HG02870 (cell line): ENCODE measurements around the gene CTBP1.
A peak's percentile ranks its signal among the peaks of the same experiment; 100 is the strongest.

Experiments used
- ATAC-seq: cut with Tn5 transposase; IDR thresholded peaks from one replicate; pipeline ENCODE4 v1.9.1; 2021; ENCODE audit warnings: mild to moderate bottlenecking, moderate library complexity; ENCODE audit not compliant: unreplicated experiment

Gene CTBP1

DNA sequence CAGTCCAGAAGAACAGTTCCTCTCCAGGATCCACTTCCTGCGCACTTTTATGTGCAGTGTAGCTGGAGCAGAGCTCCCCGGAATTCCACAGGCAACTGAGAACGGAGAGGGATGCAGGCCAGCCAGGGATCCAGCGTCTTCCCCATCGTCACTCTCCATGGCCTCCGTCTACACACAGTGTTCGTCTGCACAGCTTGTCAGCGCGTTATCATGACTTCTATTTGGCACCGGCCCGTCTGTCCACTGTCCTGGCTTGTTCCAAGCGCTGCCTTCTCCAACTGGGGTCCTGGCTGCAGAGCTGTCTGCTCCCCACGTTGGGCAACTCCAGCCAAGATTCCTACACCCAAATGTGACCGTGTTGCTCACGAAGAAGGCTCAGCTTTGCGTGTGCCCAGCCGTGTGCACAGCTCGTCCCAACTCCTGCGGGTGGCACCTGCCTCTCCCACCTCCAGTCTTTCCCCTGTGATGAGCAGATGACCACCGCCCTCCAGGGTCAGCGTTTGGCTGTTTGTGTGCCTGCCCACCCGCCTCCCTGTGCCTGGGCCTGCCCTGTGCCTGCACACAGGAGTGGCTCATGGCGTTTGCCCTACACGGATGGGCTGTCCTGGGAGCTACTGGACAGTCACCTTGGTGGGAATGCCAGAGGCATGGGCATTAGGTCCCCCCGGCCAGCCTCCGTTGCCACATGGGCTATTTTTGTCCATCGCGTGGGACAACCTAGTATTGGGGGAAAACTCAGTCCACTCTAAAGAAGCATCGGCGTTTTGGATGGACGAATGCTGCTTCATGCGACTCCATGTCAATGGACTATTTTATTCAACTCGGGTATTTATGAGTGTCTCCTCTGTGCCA is 2.2 kb upstream of the CTBP1 start:
- no peak for ATAC-seq

DNA sequence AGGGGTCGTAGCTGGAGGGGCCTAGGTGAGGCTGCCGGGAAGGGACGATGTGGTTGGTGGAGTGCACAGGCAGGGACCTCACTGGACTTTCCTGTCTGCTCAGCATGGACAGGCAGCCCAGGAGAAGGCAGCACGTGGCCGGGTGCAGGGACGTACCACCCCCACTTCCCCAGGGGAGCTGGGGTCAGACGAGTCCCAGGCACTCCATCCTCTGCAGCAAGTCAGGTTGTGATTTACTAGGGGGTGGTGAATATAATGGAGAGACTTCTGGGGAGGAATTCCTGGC is 1.5 kb upstream of the CTBP1 start:
- ATAC-seq, result no peak

DNA sequence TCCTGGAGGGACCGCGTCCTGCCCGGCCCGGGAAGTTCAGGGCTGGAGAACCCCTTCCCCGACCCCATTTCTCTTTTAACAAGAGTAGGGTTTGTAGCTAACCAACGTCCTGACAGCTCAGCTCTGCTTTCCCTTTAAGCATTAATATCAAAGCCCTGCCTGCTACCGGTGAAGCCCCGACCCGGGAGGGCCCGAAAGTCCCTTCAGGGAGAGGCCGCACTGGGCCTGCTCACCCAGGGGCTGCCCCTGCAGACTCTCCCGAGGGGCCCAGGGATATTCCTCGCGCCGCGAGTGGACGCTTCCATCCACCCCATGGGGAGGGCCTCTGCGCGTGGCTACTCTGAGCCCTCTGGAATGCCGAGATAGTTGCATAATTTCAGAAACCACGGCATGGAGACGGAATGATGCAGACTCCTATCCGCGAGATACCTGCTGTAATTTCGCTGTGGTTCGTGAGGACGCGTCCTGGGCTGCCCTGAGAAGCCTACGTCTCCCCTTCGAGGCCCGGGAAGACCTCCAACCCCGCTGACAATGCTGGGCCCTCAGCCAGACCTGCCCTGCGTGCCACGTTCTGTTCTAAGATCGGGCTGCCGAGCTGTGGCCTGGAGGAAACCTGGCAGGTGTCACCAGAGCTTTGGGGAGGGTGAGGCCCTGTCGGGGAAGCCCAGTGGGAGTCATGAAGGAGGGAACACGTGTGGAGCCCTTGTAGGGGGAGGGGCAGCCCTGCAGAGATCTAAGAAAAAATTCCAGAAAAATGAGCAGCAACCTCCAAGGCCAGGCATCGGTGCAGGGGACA is 999 bp upstream of the CTBP1 start:
- peak; percentile 11 for ATAC-seq

DNA sequence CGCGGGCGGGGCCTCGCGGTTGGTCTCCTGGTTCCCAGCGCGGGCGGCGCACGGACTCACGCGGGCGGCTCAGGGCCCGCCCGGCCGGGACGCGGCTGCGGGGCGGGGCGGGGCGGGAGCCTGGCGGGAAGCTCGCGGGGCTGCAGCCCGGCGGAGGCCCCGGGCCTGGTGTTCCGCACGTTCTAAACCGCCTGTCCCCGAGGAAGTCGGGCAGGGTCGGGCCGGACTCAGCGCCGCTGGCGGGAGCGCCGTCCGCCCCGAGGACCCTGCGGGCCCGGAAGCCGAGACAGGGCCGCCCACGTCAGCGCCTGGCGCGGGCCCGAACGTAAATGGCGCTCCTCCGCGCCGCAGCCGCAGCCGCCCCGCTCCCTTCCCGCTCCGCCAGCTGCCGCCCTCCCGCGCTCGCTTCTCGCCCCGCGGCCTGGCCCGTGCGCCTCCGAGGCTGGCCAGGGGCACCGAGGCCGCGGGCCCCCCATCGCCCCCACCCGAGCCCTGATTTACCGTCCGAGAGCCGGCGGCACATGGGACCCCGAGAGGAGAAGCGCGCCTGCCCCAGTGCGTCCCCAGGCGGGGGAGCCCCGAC is 309 bp upstream of the CTBP1 start:
- peak; percentile 48 for ATAC-seq

DNA sequence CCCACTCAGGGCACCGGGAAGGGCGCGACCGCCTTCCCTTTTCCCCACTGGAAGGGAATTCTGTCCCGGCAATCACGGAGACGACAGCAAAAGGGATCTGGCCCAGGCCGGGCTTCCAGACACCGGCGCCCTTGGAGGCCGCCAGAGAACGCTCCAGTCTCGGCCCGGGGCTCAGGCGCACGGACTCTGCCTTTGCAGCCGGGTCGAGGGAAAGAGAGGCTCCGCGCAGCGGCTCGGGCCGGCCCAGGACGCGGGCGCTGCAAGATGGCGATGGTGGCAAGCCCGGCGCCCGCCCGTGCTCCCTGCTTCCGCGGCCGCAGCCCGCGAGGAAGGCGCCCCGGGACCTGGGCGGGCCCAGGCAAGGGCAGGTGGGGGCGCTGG is 1.1 kb downstream of the CTBP1 start:
- ATAC-seq, result no peak

DNA sequence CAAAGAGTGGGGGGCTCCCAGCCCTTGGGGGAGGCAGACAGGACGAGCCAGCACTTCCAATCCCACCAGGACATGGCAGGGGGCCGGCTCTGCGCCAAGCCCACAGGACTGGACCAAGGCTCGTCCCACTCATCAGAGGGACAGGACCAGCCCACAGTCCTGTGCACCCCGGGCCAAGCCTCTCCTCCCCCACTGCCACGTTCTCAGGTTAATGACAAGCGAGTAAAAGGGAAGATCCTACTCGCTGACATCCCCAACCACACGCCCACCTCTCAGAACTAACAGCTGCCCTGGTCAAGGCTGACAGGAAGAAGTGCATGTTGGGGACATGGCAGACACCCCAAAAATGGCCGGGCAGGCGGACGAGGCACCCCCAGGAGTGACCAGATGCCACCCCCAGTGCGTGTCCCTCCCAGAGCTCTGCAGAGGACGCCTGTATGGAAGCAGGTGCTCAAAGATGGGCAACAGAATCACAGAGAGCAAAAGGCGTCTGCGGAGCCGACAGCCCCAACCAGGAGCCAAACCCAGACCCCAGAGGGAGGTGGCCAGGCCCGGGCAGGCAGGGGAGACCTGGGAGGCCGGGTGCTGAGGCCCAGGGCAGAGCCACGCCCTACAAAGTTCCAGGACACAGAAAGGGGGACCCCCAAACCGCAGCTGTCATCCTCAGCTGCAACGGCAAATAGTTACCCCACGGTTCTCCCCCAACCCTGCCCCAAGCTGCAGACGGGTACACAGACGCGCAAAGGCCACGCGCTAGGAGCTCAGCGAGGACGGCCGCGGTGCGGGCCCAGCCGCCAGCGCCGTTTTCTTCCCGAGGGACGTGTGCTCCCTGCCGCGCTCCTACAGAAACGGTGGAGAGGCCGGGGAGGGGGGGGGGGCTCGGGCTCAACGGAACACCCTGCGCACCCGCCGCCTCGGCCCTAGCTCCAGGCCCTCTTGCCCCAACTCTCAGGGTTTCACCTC is 1.7 kb downstream of the CTBP1 start:
- ATAC-seq, result no peak

DNA sequence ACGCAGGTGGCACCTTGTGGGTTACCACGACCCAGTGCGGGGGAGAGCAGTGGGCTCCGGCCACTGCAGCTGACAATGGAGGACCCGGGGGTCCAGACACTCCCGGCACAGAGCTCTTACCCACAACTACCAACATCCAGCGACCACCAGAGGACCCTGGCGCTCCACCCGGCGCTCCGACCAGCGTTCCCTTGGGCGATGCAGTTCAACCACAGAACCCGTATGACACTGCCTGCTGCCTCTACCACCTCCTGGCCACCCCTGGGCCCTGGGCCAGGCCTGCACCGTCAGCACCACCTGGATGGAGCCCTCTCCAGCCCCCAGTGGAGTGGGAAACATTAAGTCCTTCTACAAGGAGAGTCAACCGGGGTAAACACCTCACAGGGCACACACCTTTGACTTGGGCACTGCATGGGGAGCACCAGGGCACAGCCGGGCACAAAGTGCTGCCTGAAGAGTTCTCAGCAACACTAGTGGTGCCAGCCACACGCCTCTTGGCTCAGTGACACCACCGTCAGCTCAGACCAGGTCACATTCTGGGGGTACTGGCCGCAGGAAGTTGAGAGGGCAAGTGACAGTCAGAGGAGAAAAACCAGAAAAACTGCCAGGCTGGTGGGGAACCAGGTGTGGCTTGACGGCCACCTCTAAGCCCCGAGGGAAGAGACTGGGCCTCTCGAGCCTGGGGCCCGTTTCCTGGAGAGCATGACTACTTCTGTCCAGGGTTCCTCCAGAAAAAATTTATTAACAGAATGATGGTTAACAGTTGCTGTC is 2.6 kb downstream of the CTBP1 start:
- ATAC-seq, result no peak

DNA sequence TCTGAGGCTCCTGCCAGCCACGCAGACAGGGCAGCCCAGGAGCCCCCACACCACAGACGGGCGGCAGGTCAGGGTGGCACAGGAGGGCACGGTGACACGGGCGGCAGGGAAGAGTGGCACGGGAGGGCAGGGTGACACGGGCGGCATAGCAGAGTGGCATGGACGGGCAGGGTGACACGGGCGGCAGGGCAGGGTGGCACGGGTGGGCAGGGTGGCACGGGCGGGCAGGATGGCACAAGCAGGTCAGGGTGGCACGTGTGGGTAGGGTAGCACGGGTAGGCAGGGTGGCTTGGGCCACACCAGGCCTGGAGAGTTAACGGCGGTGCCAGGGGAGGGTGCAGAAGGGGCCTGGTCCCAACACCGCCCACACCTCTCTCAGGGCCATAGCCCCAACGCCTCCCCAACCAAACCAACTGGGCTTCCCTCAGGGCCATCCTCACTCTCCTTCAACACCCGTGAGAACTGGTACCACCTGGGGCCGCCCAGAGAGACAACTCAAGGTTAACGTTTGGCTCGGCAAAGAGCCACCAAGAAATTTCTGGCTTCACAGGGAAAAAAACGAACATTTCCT is 3.4 kb downstream of the CTBP1 start:
- no peak for ATAC-seq

DNA sequence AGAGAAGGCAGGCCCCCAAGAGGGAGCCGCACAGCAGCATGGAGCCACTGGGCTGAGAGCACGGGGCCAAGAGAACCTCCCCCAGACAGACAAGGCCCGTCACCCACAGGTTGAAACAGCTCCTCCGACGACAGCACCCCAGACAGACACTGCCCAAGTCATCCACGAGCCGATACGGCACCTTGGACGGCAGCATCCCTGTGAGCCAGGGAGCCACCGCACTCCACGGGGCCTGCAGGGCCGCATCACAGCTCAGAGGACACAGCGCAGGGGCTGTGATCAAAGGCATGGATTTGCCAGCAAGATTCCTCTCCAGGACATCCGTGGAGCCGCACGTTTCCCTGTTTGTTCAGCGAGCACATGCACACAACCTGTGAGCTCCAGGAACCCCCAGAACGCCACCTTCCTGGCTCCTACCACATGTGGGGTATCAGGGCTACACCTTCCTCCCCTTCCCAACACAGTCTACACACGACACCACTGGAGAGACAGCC is 3.9 kb downstream of the CTBP1 start:
- ATAC-seq, result no peak

DNA sequence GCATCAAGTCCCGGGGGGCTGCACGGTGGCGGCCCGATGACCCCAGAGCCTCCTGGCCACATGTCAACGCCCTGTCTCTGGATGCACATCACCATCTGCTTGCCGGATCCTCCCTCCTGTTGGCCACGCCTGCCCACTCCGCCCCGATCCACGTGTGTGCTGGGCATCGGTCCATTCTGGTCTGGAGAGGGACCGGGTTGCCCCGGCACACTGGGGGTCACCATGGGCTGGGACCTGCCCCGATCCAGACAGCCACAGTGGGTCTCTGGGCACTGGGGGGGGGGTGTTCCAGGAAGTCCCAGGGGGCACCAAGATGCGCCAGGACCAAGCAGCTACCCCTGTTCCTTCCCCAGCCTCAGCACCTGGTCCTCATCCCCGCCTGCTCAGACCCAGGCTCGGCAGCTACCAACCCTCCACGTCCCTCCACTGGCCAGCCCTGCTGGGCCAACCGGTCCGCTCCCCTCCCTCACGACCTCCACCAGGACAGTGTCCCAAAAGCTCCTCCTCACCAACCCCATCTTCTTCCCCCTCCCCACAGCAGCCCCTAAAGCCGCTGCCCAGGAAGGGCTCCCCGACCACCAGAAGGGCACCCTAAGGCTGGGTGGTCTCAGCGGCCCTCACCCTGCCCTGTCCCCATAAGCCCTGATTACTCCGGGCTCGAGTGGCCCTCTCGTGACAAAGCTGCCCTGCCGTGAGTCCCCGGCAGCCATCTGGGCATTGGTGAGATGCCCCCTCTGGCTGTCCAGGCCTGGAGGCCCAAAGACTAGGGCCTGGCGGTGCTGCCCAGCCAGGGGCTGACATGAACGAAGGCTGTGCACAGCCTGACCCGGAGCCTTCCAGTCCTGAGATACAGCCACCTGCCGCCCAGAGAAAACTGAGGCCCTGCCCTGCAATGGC is 4.6 kb downstream of the CTBP1 start:
- no peak for ATAC-seq

DNA sequence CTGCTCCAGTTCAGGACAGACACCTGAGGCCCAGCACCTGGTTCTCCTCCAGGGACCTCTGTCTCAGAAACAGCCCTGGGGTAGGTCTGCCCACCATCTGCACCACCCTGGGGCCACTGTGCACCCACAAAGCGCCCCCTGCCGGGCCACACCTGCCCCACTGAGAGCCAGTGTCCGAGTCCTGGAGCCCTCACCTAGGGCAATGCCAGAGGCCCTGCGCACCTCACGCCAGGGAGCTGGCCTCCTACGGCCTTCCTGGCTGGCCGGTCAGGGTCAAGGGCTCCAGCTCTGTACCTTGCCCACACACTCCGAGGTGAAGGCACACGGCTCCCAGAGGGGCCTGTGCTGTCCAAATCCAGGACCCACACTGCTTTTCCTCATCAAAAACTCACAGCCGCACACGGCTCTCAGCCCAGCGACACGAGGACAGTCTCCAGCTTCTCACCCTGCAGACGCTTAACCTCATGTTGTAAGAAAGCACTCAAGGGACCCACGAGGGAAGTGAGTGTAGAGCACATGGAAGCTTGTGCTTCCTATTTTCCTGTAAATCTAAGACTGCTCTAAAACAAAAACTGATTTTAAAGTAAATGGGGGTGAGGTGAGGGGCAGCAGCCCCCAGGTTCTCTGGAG is 5.4 kb downstream of the CTBP1 start:
- no peak for ATAC-seq

DNA sequence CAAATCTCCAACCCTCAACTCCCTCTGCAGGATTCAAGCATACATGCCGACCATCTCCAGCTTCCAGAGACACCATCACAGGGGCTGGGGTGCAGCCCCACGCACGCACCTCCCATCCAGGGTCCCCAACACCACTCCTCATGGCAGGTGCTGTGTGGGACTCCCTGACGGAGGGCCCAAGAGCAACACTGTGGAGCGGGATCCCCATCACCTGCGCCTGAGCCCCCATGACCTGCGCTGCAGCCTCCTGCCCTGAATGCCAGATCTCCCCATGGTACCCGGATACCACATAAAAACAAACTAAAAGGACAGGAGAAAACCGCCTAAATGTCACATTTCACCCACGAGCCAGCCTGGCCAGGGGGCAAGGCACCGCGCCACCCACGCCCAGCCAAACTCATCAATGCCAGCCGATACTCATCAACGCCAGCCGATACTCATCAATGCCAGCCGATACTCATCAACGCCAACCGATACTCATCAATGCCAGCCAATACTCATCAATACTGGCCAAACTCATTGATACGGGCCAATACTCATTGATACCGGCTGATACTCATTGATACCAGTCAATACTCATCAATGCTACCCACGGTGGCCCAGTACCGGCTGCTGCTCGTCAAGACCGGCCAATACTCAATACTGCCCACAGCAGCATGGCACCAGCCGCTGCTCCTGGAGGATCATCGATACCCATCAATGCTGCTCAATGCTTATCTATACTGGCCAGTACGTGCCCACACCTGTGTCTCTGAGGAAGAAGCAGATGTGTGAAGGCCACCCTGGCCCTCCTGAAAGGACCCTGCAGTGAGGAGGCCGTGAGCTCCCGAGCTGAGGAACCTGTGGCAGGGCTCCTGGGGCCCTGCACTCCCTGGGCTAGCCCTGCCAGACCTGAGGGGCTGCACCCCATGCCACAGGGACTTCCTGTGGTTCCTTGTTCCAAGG is 6.2 kb downstream of the CTBP1 start:
- ATAC-seq, result no peak

DNA sequence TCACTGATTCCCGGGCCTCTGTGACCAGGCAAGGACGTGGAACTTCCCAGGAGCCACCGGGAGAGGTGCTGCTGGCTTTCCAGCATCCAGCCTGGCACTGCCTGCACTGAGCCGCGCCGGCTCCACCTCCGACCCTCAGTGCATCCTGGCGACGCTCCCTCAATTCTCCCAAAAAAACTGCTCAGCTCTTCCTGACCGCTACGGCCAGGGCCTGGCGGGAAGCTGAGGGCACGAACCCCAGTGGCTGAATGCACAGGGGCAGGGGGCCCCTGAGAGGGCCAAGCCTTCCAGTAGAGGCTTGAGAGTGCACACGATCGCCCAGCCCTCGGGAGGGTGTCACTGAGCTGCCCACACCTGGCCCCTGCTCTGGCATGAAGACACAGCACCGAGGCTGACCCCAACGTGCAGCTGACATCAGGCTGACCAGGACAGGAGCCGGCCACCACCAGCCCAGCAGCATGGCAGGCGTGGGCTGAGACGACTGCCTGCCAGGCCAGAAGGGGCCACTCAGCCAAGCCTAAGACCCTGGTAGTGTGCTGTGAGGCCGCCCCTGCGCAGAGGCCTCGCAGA is 6.9 kb downstream of the CTBP1 start:
- ATAC-seq, result no peak

DNA sequence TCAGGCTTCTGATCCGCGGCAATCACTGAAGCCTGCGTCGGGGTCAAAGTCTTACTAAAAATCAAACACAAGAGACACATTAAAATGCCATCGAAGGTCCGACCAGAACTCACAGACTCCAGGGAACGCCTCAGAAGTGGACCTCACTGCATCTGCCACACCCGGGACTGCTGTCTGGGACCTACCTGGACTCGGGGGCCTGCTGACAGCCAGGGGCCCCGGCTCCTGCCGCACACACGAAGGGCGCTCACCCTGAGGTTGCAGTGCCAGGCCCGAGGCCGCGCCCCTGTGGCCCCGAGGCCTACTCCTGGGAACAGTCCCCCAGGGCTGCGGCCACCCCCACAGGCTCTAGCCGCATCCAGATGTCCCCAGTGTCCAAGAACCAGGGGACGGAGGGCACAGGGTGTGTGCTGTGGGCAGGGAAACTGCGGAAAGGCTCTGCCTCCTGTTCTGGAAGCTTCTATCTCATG is 7.4 kb downstream of the CTBP1 start:
- no peak for ATAC-seq

DNA sequence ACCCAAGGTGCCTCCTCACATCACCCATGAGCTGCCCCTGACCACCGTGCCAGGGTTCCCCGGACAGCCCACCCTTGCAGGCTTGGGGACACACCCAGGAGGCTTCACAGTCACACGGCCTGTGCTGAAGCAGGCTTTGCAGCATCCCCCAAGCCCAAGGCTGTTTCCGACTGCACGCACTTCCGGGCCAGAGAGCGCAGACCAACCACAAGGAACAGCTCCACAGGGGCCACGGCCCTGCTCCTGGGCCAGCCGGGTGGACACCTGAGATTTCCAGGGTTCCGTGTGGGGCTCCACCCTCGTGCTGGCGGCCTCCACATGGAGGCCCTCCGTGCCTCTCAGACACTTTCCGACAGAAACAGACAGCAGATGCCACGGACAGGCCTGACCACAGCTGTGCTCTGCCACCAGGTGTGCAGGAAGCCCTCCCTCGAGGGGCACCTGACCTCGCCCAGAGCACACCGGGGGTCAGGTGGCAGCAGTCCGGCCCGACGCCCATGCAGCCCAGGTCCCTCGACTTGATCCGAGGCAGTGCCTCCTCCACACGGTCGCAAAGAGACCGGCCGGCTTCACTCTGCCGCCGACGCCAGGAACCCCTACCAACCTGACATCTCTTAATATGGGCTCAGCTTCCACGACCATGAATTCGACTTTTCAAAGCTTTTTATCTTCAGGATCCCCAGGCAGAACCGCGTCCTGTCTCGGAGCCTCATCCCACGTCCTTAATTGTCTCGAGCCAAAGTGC is 8.0 kb downstream of the CTBP1 start:
- ATAC-seq, result no peak

DNA sequence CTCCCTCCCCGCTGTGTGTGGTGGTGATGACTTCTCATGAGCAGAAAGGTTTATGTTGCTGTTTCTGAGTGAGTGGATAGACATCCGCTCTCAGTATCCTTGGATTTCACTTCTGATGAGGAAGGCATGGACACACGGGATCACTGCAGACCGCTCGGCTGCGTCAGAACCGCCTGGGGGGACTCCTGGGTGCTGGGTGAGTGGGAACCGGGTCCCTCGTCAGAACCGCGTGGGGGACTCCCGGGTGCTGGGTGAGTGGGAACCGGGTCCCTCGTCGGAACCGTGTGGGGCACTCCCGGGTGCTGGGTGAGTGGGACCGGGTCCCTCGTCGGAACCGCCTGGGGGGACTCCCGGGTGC is 9.0 kb downstream of the CTBP1 start:
- ATAC-seq, result no peak
